ENCODE results near the gene UBL5.

The UBL5 gene

GRCh38 chr19:9875031-9875627 lies 47.4 kb downstream of the UBL5 start:
- no peak for DNase-seq (ENCODE audit: low spot score)
- no peak for TF ChIP-seq CTCF (IDR thresholded peaks at IDR 0.05; ENCODE audit: borderline replicate concordance, control extremely low read depth, extremely low read depth, insufficient read depth, missing control alignments)
- in situ Hi-C loops (cut with MboI; ENCODE audit: low sequenced_read_pairs, unreplicated experiment), result no loop called here

GRCh38 chr19:9875796-9876195 lies 48.1 kb downstream of the UBL5 start:
- in situ Hi-C loops (cut with MboI; ENCODE audit: low sequenced_read_pairs, unreplicated experiment), result no loop called here
- no peak for DNase-seq (ENCODE audit: low spot score)
- no peak for TF ChIP-seq CTCF (IDR thresholded peaks at IDR 0.05; ENCODE audit: borderline replicate concordance, control extremely low read depth, extremely low read depth, insufficient read depth, missing control alignments)

GRCh38 chr19:9877780-9878510 lies 50.2 kb downstream of the UBL5 start:
- in situ Hi-C loops (cut with MboI; ENCODE audit: low sequenced_read_pairs, unreplicated experiment), result no loop called here
- no peak for TF ChIP-seq CTCF (IDR thresholded peaks at IDR 0.05; ENCODE audit: borderline replicate concordance, control extremely low read depth, extremely low read depth, insufficient read depth, missing control alignments)
- DNase-seq (ENCODE audit: low spot score), result no peak

GRCh38 chr19:9878511-9879196 lies 50.9 kb downstream of the UBL5 start:
- in situ Hi-C loops (cut with MboI; ENCODE audit: low sequenced_read_pairs, unreplicated experiment), result no loop called here
- no peak for DNase-seq (ENCODE audit: low spot score)
- TF ChIP-seq CTCF (IDR thresholded peaks at IDR 0.05; ENCODE audit: borderline replicate concordance, control extremely low read depth, extremely low read depth, insufficient read depth, missing control alignments), result no peak
